Endodermal cell (in vitro differentiated cells): Measurements from ENCODE around the gene PHLPP1. TPM values are rescaled to one million over a fixed set of nuclear protein-coding genes. Genes with fewer than 3 reads are reported as not detected.

Source experiments
- DNase-seq: peaks from one replicate; pipeline ENCODE4 v3.0.0-alpha.2; 2017
- H3K27ac ChIP-seq: 2 replicates; pipeline ENCODE4 v1.5.1; 2013; ENCODE audit warnings: mild to moderate bottlenecking, low read depth, low read length, moderate library complexity
- H3K27me3 ChIP-seq: 2 replicates; pipeline ENCODE4 v1.6.1; 2013; ENCODE audit warnings: mild to moderate bottlenecking, low read length, moderate library complexity; ENCODE audit not compliant: insufficient read depth, control insufficient read depth, poor library complexity, severe bottlenecking
- H3K36me3 ChIP-seq: 2 replicates; pipeline ENCODE4 v1.7.0; 2013; ENCODE audit warnings: mild to moderate bottlenecking, low read length, moderate library complexity; ENCODE audit not compliant: control insufficient read depth, insufficient read depth
- H3K4me1 ChIP-seq: one replicate; pipeline ENCODE4 v1.7.0; 2013; ENCODE audit warnings: low read length; ENCODE audit not compliant: control insufficient read depth, insufficient read depth
- H3K4me3 ChIP-seq: 2 replicates; pipeline ENCODE4 v1.5.1; 2013; ENCODE audit warnings: mild to moderate bottlenecking, low read length, moderate library complexity
- H3K9ac ChIP-seq: 2 replicates; pipeline ENCODE4 v1.6.1; 2013; ENCODE audit warnings: mild to moderate bottlenecking, low read length, moderate library complexity; ENCODE audit not compliant: poor library complexity, severe bottlenecking; ENCODE audit errors: extremely low read depth
- H3K9me3 ChIP-seq: 2 replicates; pipeline ENCODE4 v1.6.1; 2013; ENCODE audit warnings: mild to moderate bottlenecking, low read length, moderate library complexity; ENCODE audit not compliant: control insufficient read depth
- H3K27ac Mint-ChIP-seq: 2 replicates; pipeline ENCODE4 v1.8.0; 2020; ENCODE audit warnings: mixed read lengths
- H3K27me3 Mint-ChIP-seq: 2 replicates; pipeline ENCODE4 v1.8.0; 2021; ENCODE audit warnings: mild to moderate bottlenecking, mixed read lengths; ENCODE audit not compliant: insufficient read depth
- H3K36me3 Mint-ChIP-seq: 2 replicates; pipeline ENCODE4 v1.8.0; 2020; ENCODE audit warnings: low read depth, mixed read lengths
- H3K4me1 Mint-ChIP-seq: 2 replicates; pipeline ENCODE4 v1.8.0; 2020; ENCODE audit warnings: mixed read lengths
- H3K4me3 Mint-ChIP-seq: 2 replicates; pipeline ENCODE4 v1.8.0; 2020; ENCODE audit warnings: mild to moderate bottlenecking, moderate library complexity, mixed read lengths
- H3K9me3 Mint-ChIP-seq: 2 replicates; pipeline ENCODE4 v1.8.0; 2020; ENCODE audit warnings: mild to moderate bottlenecking, mixed read lengths
- WGBS, 2 experiments: methylation state at CpG; one replicate each; pipeline versions ENCODE4 v1.1.5 to v1.1.7; 2013; ENCODE audit warnings: missing lambda C conversion rate in 2 of 2, mixed read lengths in 1 of 2; ENCODE audit not compliant: insufficient coverage in 1 of 2, insufficient read length in 1 of 2; 5-methylcytosine and 5-hydroxymethylcytosine counted together
- total RNA-seq, 2 donors: library from RNA; stranded (reverse); fragmentation: NEBNext Ultra II Directional in 1 of 2; extraction: Animal tissue kit (Norgen Biotek cat#: 25700) in 1 of 2; gene quantifications; 2 replicates in 1 of 2; 3 replicates in 1 of 2; pipeline ENCODE4 v1.2.1, GENCODE V29; 2021
- TF ChIP-seq, protein P1 (sequence below): fragments of 200-600 bp; sonication (generic); conservative IDR thresholded peaks from 2 replicates; pipeline ENCODE4 v1.5.0; 2021; ENCODE audit warnings: antibody characterized with exemption, mild to moderate bottlenecking

Gene PHLPP1
- total RNA-seq, 2 donors from 2014 or later, result 19.8 to 28.1 TPM

DNA sequence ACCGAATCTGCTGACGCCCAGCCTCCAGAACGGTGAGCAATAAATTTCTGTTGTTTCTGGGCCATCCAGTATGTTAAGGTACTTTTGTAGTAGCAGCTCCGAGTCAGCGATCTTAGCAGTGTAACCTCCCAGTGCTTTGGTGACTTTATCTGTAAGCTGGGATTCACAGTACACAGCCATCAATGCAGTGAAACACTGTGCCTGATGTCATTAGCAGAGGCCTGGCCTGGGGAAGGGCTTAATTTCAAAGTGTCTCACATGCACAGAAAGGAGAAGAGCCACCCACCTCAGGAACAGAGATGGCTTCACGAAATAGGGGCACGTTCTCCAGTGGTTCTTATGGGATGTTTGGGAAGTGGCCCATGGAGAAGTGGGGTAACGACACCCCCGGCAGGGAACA is 281.2 kb downstream of the PHLPP1 start:
- H3K27me3 Mint-ChIP-seq, result peaks cover 2% of the 10 kb centered on the region
- no peaks in the 10 kb centered on the region for H3K4me1 ChIP-seq
- H3K27ac Mint-ChIP-seq, result no peak overlapping the region
- TF ChIP-seq, protein P1, sequence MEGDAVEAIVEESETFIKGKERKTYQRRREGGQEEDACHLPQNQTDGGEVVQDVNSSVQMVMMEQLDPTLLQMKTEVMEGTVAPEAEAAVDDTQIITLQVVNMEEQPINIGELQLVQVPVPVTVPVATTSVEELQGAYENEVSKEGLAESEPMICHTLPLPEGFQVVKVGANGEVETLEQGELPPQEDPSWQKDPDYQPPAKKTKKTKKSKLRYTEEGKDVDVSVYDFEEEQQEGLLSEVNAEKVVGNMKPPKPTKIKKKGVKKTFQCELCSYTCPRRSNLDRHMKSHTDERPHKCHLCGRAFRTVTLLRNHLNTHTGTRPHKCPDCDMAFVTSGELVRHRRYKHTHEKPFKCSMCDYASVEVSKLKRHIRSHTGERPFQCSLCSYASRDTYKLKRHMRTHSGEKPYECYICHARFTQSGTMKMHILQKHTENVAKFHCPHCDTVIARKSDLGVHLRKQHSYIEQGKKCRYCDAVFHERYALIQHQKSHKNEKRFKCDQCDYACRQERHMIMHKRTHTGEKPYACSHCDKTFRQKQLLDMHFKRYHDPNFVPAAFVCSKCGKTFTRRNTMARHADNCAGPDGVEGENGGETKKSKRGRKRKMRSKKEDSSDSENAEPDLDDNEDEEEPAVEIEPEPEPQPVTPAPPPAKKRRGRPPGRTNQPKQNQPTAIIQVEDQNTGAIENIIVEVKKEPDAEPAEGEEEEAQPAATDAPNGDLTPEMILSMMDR, result no peak
- H3K4me3 ChIP-seq, result no peak overlapping the region
- H3K4me3 Mint-ChIP-seq, result no peak overlapping the region
- WGBS, 2 experiments, result 90 to 93% methylated on average over 7 to 9 of the region's 9 CpGs
- no peaks in the 10 kb centered on the region for H3K4me1 Mint-ChIP-seq
- no peak overlapping the region for H3K9ac ChIP-seq
- H3K27ac ChIP-seq, result no peak overlapping the region
- H3K9me3 ChIP-seq, result no peaks in the 10 kb centered on the region
- no peaks in the 10 kb centered on the region for H3K27me3 ChIP-seq
- no peaks in the 10 kb centered on the region for H3K36me3 ChIP-seq
- DNase-seq, result no peak
- no peaks in the 10 kb centered on the region for H3K36me3 Mint-ChIP-seq
- H3K9me3 Mint-ChIP-seq, result no peaks in the 10 kb centered on the region

DNA sequence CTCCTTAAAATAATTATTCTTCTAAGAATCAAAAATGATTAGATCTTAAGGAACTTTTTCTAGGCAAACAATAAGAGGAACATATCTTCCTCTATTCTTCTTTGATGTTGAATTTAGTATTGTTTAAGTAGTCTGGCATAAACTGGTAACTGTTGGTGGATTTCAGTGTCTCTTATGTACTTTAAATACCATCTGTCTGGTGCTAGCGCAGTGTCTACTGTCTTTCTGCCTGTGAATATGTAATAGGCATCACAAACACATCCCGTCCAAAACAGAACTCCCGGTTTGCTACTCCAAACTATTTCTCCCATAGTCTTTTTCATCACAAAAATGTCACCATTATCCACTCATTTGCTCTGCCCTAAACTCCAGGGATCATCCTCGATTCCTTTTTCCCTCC is 281.7 kb downstream of the PHLPP1 start:
- Histone ChIP-seq H3K4me1 (no peaks in the 10 kb centered on the region), H3K9me3 (no peaks in the 10 kb centered on the region), H3K9ac (no peak overlapping the region), H3K27me3 (no peaks in the 10 kb centered on the region), H3K36me3 (no peaks in the 10 kb centered on the region), H3K27ac (no peak overlapping the region), H3K4me3 (no peak overlapping the region)
- no peak for DNase-seq
- peaks cover 2% of the 10 kb centered on the region for H3K27me3 Mint-ChIP-seq
- no peak overlapping the region for H3K4me3 Mint-ChIP-seq
- H3K36me3 Mint-ChIP-seq, result no peaks in the 10 kb centered on the region
- WGBS, 2 experiments, result 89 to 95% methylated on average over 4 of the region's 4 CpGs
- H3K4me1 Mint-ChIP-seq, result no peaks in the 10 kb centered on the region
- TF ChIP-seq, protein P1, result no peak
- H3K27ac Mint-ChIP-seq, result no peak overlapping the region
- no peaks in the 10 kb centered on the region for H3K9me3 Mint-ChIP-seq

DNA sequence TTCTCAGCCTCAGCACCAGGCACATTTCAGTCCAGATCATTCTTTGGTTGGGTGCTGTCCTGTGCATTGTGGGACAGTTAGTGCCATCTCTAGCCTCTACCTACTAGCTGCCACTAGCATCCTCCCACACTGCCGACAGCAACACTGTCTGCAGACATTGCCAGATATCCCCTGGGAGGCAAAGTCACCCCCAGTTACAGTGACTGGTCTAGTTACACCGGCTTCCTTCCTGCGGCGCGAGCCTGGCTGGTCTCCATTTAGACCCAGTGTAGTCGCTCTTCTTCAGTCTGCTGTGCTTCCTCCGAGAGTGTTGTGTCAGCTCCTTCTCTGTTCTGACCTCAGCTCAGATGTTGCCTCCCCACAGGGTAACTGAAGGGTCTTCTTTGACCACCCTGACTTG is 283.1 kb downstream of the PHLPP1 start:
- no peaks in the 10 kb centered on the region for H3K36me3 Mint-ChIP-seq
- TF ChIP-seq, protein P1, result no peak
- Histone ChIP-seq H3K4me1 (no peaks in the 10 kb centered on the region), H3K4me3 (no peak overlapping the region), H3K27me3 (no peaks in the 10 kb centered on the region), H3K27ac (no peak overlapping the region), H3K9me3 (no peaks in the 10 kb centered on the region), H3K9ac (no peak overlapping the region), H3K36me3 (no peaks in the 10 kb centered on the region)
- no peaks in the 10 kb centered on the region for H3K9me3 Mint-ChIP-seq
- H3K4me1 Mint-ChIP-seq, result no peaks in the 10 kb centered on the region
- H3K4me3 Mint-ChIP-seq, result no peak overlapping the region
- no peak for DNase-seq
- H3K27me3 Mint-ChIP-seq, result peaks cover 2% of the 10 kb centered on the region
- H3K27ac Mint-ChIP-seq, result no peak overlapping the region
- 93 to 97% methylated on average over 7 of the region's 7 CpGs for WGBS, 2 experiments
